Measurements from ENCODE around the gene GNG13. TPM values are rescaled to one million over a fixed set of nuclear protein-coding genes. Genes with fewer than 3 reads are reported as not detected.

Gene GNG13
- total and polyA plus RNA-seq, 12 donors, result not detected

DNA sequence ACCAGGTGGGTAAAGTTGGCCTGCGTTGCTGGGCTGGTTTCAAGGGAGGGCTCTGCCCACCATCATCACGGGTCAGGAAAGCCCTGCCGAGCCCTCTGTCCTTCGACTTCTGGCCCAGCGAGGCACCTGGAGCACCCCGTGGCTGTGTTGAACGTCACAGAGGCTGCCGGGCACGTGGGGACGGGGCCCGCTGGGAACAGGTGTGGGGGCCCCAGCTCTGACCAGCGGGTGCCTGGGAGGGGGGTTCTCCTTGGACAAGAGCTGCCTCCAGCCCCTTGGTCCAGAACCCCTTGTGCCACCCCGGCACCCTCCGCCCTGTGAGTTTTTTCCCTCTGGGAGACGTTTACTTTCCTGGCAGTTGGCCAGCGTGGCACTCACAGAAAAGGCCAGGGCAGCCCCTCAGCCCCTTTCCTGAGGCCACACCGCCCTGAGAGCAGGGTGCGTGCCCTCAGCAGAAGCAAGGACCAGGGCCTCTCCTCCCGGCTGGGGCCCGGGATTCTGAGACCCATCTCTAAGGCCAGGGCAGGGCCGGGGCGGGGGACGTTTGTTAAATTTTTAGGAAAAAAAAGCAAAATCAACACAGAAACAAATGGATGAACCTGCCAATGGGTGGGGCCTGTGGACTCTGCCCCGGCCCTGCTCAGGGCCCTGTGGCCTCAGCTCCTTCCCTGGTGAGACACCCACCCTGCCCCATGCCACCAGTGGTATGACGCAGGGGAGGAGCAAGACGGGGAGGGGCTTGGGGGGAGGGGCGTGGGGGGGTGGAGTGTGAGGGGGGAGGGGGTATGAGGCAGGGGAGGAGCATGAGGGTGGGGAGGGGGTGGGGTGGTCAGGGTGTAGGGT, 31.3 kb upstream of the GNG13 start:
- DNase-seq, result no peak
- no peak for TF ChIP-seq POLR2A (IDR thresholded peaks at IDR 0.05)
- TF ChIP-seq, protein P1, sequence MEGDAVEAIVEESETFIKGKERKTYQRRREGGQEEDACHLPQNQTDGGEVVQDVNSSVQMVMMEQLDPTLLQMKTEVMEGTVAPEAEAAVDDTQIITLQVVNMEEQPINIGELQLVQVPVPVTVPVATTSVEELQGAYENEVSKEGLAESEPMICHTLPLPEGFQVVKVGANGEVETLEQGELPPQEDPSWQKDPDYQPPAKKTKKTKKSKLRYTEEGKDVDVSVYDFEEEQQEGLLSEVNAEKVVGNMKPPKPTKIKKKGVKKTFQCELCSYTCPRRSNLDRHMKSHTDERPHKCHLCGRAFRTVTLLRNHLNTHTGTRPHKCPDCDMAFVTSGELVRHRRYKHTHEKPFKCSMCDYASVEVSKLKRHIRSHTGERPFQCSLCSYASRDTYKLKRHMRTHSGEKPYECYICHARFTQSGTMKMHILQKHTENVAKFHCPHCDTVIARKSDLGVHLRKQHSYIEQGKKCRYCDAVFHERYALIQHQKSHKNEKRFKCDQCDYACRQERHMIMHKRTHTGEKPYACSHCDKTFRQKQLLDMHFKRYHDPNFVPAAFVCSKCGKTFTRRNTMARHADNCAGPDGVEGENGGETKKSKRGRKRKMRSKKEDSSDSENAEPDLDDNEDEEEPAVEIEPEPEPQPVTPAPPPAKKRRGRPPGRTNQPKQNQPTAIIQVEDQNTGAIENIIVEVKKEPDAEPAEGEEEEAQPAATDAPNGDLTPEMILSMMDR (IDR thresholded peaks at IDR 0.05), result no peak
- WGBS, 4 donors, result 68 to 78% (median 73%) methylated on average over 8 to 27 of the region's 27 CpGs
- intact Hi-C loops (cut with DNase I), result no loop called here
- H3K4me3 ChIP-seq, result no peak overlapping the region
- H3K36me3 ChIP-seq (replicated peaks in 1 of 2), result no peaks in the 10 kb centered on the region
- no peak overlapping the region for H3K27ac ChIP-seq
- no peaks in the 10 kb centered on the region for H3K9me3 ChIP-seq (replicated peaks in 1 of 3)
- H3K4me1 ChIP-seq (replicated peaks in 1 of 2), result no peaks in the 10 kb centered on the region
- H3K27me3 ChIP-seq, result no peaks in the 10 kb centered on the region

DNA sequence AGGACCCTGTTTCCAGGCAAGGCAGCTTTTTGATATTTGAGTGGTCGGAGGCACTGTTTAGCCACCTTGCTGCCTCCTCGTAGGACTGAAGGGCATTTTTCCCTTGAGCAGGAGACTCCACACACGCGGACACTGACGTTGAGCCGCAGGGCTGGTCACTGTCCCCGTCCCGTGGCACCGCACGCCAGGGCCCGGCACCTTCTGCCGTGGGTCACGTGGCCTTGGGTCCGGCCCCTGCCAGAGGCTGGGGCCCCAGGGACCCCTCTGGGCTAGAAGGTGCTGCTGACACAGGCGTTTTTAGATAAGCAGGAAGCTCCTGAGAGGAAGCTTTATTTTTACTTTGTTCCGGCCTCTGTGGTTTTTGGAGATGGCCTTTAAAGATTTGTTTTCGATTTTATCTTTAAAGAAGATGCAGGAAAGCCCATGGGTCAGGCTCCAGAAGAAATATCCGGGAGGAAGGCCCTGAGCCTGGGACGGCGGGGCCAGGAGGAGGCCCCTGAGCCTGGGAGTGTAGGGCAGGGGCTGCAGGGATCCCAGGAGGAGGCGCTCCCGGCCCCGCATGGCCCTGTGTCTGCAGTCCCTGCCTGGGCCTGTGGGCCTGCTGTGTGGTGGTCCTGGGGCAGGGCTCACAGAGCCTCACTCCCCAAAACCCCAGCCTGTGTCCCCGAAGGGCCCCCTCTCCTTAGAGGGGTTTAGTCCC, 30.5 kb upstream of the GNG13 start:
- no peak for DNase-seq
- H3K4me3 ChIP-seq, result no peak overlapping the region
- WGBS, 4 donors, result 60 to 67% (median 65%) methylated on average over 22 to 24 of the region's 24 CpGs
- H3K9me3 ChIP-seq (replicated peaks in 1 of 3), result no peaks in the 10 kb centered on the region
- H3K27me3 ChIP-seq, result no peaks in the 10 kb centered on the region
- no peak overlapping the region for H3K27ac ChIP-seq
- intact Hi-C loops (cut with DNase I), result no loop called here
- no peaks in the 10 kb centered on the region for H3K4me1 ChIP-seq (replicated peaks in 1 of 2)
- TF ChIP-seq POLR2A (IDR thresholded peaks at IDR 0.05), result no peak
- TF ChIP-seq, protein P1 (IDR thresholded peaks at IDR 0.05), result no peak
- H3K36me3 ChIP-seq (replicated peaks in 1 of 2), result no peaks in the 10 kb centered on the region

DNA sequence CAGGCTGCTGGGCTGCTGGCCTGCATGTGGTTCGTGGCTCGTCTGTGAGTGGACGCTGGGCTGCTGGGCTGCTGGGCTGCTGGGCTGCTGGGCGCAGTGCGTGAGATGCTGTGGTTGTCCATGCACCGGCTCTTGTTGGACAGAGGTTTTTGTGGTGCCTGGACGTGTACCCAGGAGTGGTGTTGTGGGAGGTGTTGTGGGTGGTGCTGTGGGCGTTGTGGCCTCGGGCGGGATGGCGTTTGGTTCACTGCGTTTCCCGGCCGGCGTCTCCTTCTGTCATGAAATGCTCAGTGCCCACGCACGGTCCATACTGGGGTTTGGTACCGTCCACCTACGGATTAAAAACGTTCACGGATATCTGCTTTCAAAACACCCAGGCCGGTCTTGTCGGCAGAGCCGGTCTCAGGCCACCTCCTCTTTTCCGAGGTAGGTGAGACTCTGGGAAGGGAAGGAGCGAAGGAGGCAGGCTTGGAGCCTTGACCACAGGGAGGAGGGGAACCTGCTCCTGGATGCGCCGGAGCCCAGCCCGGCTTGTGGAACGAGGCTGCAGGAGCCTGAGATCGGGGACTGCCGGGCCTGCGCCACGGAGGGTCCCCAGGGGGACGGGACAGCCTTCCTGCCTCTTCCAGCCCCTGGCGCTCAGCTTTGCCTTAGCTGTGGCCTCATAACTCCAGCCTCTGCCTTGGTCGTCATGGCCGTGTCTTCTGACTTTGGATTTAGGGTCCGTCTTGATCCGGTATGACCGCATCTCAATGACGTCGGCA, 29.8 kb upstream of the GNG13 start:
- Histone ChIP-seq H3K4me3 (no peak overlapping the region), H3K9me3 (replicated peaks in 1 of 3) (no peaks in the 10 kb centered on the region), H3K27ac (no peak overlapping the region), H3K4me1 (replicated peaks in 1 of 2) (peaks cover 4 to 5% of the 10 kb centered on the region in 2 donors), H3K27me3 (no peaks in the 10 kb centered on the region), H3K36me3 (replicated peaks in 1 of 2) (no peaks in the 10 kb centered on the region)
- intact Hi-C loops (cut with DNase I), result no loop called here
- no peak for TF ChIP-seq POLR2A (IDR thresholded peaks at IDR 0.05)
- TF ChIP-seq, protein P1 (IDR thresholded peaks at IDR 0.05), result no peak
- 89 to 92% (median 92%) methylated on average over 34 to 43 of the region's 43 CpGs for WGBS, 4 donors
- DNase-seq, result no peak

DNA sequence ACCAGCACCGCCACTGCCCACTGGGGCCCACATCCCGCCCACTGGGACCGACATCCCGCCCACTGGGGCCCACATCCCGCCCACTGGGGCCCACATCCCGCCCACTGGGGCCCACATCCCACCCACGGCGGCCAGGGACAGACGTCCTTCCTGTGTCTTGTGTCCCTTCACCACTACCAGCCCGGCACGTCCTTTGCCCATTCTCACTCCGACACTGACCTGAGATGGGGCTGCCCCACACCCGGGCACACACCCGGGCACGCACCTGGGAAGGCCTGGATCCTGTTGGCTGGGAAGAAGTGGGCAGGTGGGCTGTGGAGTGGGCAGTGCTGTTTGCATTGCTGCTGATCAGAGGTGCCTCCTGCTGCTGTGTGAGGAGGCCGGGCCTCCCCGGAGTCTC, 28.4 kb upstream of the GNG13 start:
- H3K4me1 ChIP-seq (replicated peaks in 1 of 2), result peaks cover 8 to 11% of the 10 kb centered on the region in 2 donors
- no peak overlapping the region for H3K27ac ChIP-seq
- H3K36me3 ChIP-seq (replicated peaks in 1 of 2), result no peaks in the 10 kb centered on the region
- intact Hi-C loops (cut with DNase I), result no loop called here
- H3K27me3 ChIP-seq, result no peaks in the 10 kb centered on the region
- no peaks in the 10 kb centered on the region for H3K9me3 ChIP-seq (replicated peaks in 1 of 3)
- 84 to 92% (median 85%) methylated on average over 11 to 17 of the region's 17 CpGs for WGBS, 4 donors
- DNase-seq, result no peak
- H3K4me3 ChIP-seq, result no peak overlapping the region
- TF ChIP-seq, protein P1 (IDR thresholded peaks at IDR 0.05), result no peak
- TF ChIP-seq POLR2A (IDR thresholded peaks at IDR 0.05), result no peak

All from adrenal gland (tissue), 12 donors.